Erythroblast (primary cell): ENCODE results near the gene MLN.

Experiments used
- DNase-seq, 2 experiments: peaks; one replicate each; lab custom pipeline; 2025; lab: John Stamatoyannopoulos, UW
- GATA1 ChIP-seq: IDR thresholded peaks from 2 replicates; pipeline ENCODE4 v1.6.1; 2011; ENCODE audit warnings: low read depth, mild to moderate bottlenecking, control low read depth, low read length, moderate library complexity
- POLR2A ChIP-seq: IDR thresholded peaks from 2 replicates; pipeline ENCODE4 v1.6.1; 2011; ENCODE audit warnings: mild to moderate bottlenecking, low read length

Gene MLN

DNA sequence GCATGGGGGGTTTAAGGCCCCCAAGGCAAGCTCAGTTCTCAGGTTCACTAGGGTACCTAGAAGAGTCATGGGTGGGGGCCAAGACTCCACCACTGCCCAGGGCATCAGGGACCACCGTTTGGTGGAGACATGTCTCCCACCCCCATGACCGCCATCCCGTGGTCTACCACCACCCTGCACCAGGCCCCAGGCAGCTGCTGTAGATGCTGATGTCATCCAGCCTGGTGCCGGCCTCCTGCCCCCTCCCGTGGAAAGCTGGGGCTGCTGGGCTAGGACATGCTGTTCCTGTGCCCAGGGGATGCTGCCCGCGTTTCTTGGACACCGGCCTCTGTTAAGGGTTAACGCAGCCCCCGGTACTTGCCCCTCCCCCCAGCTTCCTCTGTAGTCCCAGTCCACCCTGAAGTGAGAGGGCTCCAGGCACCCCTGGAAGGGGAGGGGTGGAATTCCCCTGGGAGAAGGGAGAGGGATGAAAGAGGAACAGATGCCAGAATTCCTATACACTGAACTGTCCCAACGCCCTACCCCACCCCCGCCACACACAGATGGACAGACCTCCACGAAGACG, 57.7 kb downstream of the MLN start:
- TF ChIP-seq POLR2A: no peak
- TF ChIP-seq GATA1: no peak
- DNase-seq: no peak

- DNase-seq: no peak
- no peak for TF ChIP-seq GATA1
- no peak for TF ChIP-seq POLR2A
Measured at GRCh38 chr6:33745548-33745947, 58.3 kb downstream of the MLN start.

DNA sequence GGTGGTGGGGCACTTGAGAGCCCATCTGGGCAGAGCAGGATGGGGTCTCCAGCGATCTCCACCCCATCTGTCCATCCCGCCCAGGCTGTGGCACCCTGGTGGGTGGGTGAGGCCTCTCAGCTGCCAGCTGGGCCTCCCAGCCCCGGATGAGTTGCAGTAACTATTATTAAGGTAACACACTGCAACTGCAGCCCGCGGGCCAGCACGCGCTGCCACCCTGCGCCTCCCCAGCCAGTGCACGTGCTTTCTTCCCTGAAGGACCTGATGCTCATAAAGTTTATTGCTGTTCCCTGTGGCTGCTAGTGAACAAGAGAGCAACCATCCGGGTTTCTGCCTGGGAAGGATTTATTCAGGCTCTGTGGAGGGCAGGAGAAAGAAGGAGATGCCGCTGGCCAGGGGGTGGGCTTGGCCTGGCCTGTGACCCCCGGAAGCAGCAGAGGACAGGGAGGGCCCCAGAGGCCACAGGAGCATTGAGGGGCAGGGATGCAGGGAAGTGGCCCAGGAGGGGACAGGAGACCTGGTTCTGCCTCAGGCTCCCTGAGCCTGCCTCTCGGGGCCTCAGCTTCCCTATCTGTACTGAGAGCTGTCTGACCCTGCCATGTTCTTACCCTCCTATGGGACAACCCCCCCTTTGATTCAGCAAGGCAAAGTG, 58.8 kb downstream of the MLN start:
- DNase-seq: no peak
- TF ChIP-seq GATA1 (no peak), POLR2A (no peak)
